ENCODE data around the gene E2F4. TPM values are rescaled to one million over a fixed set of nuclear protein-coding genes. Genes with fewer than 3 reads are reported as not detected.

E2F4 gene
- total and polyA plus RNA-seq, 2 of the 13 experiments (the other 11 are each of a cell fraction or from before 2014, with no cell fraction given), result 84.8 to 91.2 TPM

GRCh38 chr16:67184995-67185650, 6.8 kb upstream of the E2F4 start (continued):
- TF ChIP-seq KIAA2018 (CRISPR knock-in tag; IDR thresholded peaks at IDR 0.05; ENCODE audit: borderline replicate concordance) (no peak), MAX (IDR thresholded peaks at IDR 0.05) (peak; percentile 90), PCBP2 (optimal IDR thresholded peaks at IDR 0.05; ENCODE audit: low read depth, low read length, poor library complexity, severe bottlenecking) (no peak), ARNTL (CRISPR knock-in tag; IDR thresholded peaks at IDR 0.05) (peak; percentile 76), NAIF1 (CRISPR knock-in tag; IDR thresholded peaks at IDR 0.05; ENCODE audit: borderline replicate concordance) (no peak), ZNF883 (CRISPR knock-in tag; IDR thresholded peaks at IDR 0.05; ENCODE audit: not compliant biosample characterization) (peak; percentile 88), KDM6A (CRISPR knock-in tag; IDR thresholded peaks at IDR 0.05; ENCODE audit: low read depth) (no peak), MXD1 (CRISPR knock-in tag; IDR thresholded peaks at IDR 0.05) (peak; percentile 97), EP300 (IDR thresholded peaks at IDR 0.05; ENCODE audit: low read depth in 2 of 2, low read length in 2 of 2) (no peak; a peak in 1 of 4 replicates), EP300 (CRISPR knock-in tag; IDR thresholded peaks at IDR 0.05; ENCODE audit: borderline replicate concordance) (no peak), SP140L (CRISPR knock-in tag; IDR thresholded peaks at IDR 0.05; ENCODE audit: borderline replicate concordance) (peak; percentile 78; the same call in 1 of the 2 replicates), CHD2 (IDR thresholded peaks at IDR 0.05; ENCODE audit: low read depth, low read length) (no peak), ZBTB46 (CRISPR knock-in tag; IDR thresholded peaks at IDR 0.05; ENCODE audit: borderline replicate concordance) (peak; percentile 7; the same call in 1 of the 2 replicates), ZNF770 (CRISPR knock-in tag; IDR thresholded peaks at IDR 0.05) (peak; percentile 40; the same call in 1 of the 2 replicates), SNAI1 (CRISPR knock-in tag; IDR thresholded peaks at IDR 0.05; ENCODE audit: borderline replicate concordance) (peak; percentile 81; the same call in 1 of the 2 replicates), ZNF550 (CRISPR knock-in tag; IDR thresholded peaks at IDR 0.05; ENCODE audit: borderline replicate concordance) (no peak)
